Measurements from ENCODE around the gene CPXM2. TPM values are rescaled to one million over a fixed set of nuclear protein-coding genes. Genes with fewer than 3 reads are reported as not detected.

The CPXM2 gene
- total RNA-seq, 2 donors from 2014 or later = 1.4 to 1.9 TPM

GRCh38 chr10:123883673-123884320 lies 7.8 kb downstream of the CPXM2 start:
- Histone ChIP-seq H3K4me1 (ENCODE audit: control insufficient read depth, insufficient read depth, low read length) (no peaks in the 10 kb centered on the region), H3K9ac (ENCODE audit: extremely low read depth, low read length, poor library complexity, severe bottlenecking) (no peak overlapping the region), H3K4me3 (ENCODE audit: low read length) (no peak overlapping the region), H3K9me3 (ENCODE audit: control insufficient read depth, low read length) (no peaks in the 10 kb centered on the region), H3K27me3 (ENCODE audit: control insufficient read depth, insufficient read depth, low read length, poor library complexity, severe bottlenecking) (no peaks in the 10 kb centered on the region), H3K27ac (ENCODE audit: low read depth, low read length) (no peak overlapping the region), H3K36me3 (ENCODE audit: control insufficient read depth, insufficient read depth, low read length) (no peaks in the 10 kb centered on the region)
- no peaks in the 10 kb centered on the region for H3K9me3 Mint-ChIP-seq
- no peak for TF ChIP-seq CTCF (conservative IDR thresholded peaks at IDR 0.05)
- H3K4me3 Mint-ChIP-seq = no peak overlapping the region
- WGBS, 2 experiments (ENCODE audit: insufficient coverage in 1 of 2, insufficient read length in 1 of 2) = 90 to 100% methylated on average over 2 to 5 of the region's 5 CpGs
- peaks cover 5% of the 10 kb centered on the region for H3K4me1 Mint-ChIP-seq
- H3K27ac Mint-ChIP-seq = no peak overlapping the region
- H3K27me3 Mint-ChIP-seq (ENCODE audit: insufficient read depth) = peaks cover 4% of the 10 kb centered on the region
- DNase-seq = no peak
- no peaks in the 10 kb centered on the region for H3K36me3 Mint-ChIP-seq (ENCODE audit: low read depth)

- no peak overlapping the region for H3K4me3 Mint-ChIP-seq
- H3K9me3 Mint-ChIP-seq = no peaks in the 10 kb centered on the region
- H3K36me3 ChIP-seq (ENCODE audit: control insufficient read depth, insufficient read depth, low read length) = no peaks in the 10 kb centered on the region
- no peaks in the 10 kb centered on the region for H3K9me3 ChIP-seq (ENCODE audit: control insufficient read depth, low read length)
- no peaks in the 10 kb centered on the region for H3K27me3 ChIP-seq (ENCODE audit: control insufficient read depth, insufficient read depth, low read length, poor library complexity, severe bottlenecking)
- WGBS, 2 experiments (ENCODE audit: insufficient coverage in 1 of 2, insufficient read length in 1 of 2) = 92 to 100% methylated on average over 1 to 10 of the region's 10 CpGs
- H3K27ac ChIP-seq (ENCODE audit: low read depth, low read length) = no peak overlapping the region
- H3K4me1 ChIP-seq (ENCODE audit: control insufficient read depth, insufficient read depth, low read length) = no peaks in the 10 kb centered on the region
- no peaks in the 10 kb centered on the region for H3K36me3 Mint-ChIP-seq (ENCODE audit: low read depth)
- H3K4me1 Mint-ChIP-seq = peaks cover 5% of the 10 kb centered on the region
- H3K27ac Mint-ChIP-seq = no peak overlapping the region
- H3K4me3 ChIP-seq (ENCODE audit: low read length) = no peak overlapping the region
- peaks cover 4% of the 10 kb centered on the region for H3K27me3 Mint-ChIP-seq (ENCODE audit: insufficient read depth)
- no peak overlapping the region for H3K9ac ChIP-seq (ENCODE audit: extremely low read depth, low read length, poor library complexity, severe bottlenecking)
- no peak for DNase-seq
- no peak for TF ChIP-seq CTCF (conservative IDR thresholded peaks at IDR 0.05)
These were observed 8.7 kb downstream of the CPXM2 start for GRCh38 chr10:123882681-123883445.

GRCh38 chr10:123882177-123882576 lies 9.4 kb downstream of the CPXM2 start:
- Mint-ChIP-seq H3K4me3 (no peak overlapping the region), H3K9me3 (no peaks in the 10 kb centered on the region), H3K4me1 (peaks cover 5% of the 10 kb centered on the region), H3K27ac (no peak overlapping the region), H3K36me3 (ENCODE audit: low read depth) (no peaks in the 10 kb centered on the region), H3K27me3 (ENCODE audit: insufficient read depth) (peaks cover 4% of the 10 kb centered on the region)
- no peak for TF ChIP-seq CTCF (conservative IDR thresholded peaks at IDR 0.05)
- Histone ChIP-seq H3K9me3 (ENCODE audit: control insufficient read depth, low read length) (peaks cover 6% of the 10 kb centered on the region), H3K36me3 (ENCODE audit: control insufficient read depth, insufficient read depth, low read length) (no peaks in the 10 kb centered on the region), H3K4me1 (ENCODE audit: control insufficient read depth, insufficient read depth, low read length) (no peaks in the 10 kb centered on the region), H3K4me3 (ENCODE audit: low read length) (no peak overlapping the region), H3K9ac (ENCODE audit: extremely low read depth, low read length, poor library complexity, severe bottlenecking) (no peak overlapping the region), H3K27ac (ENCODE audit: low read depth, low read length) (no peak overlapping the region), H3K27me3 (ENCODE audit: control insufficient read depth, insufficient read depth, low read length, poor library complexity, severe bottlenecking) (no peaks in the 10 kb centered on the region)
- DNase-seq = no peak
- 79 to 80% methylated on average over 2 to 4 of the region's 4 CpGs for WGBS, 2 experiments (ENCODE audit: insufficient coverage in 1 of 2, insufficient read length in 1 of 2)

Data from endodermal cell (in vitro differentiated cells).